Muscle of leg (tissue), 11 donors: Measurements from ENCODE around the gene PTPRT. TPM values are rescaled to one million over a fixed set of nuclear protein-coding genes. Genes with fewer than 3 reads are reported as not detected.
A peak's percentile ranks its signal among the peaks of the same experiment; 100 is the strongest.

Experiments used
- DNase-seq: peaks from one replicate; pipeline ENCODE4 v3.0.0; 2013
- H3K27ac ChIP-seq: one replicate; pipeline ENCODE4 v1.5.1; 2013; ENCODE audit warnings: mild to moderate bottlenecking, low read length, control low read depth
- H3K27me3 ChIP-seq: one replicate; pipeline ENCODE4 v1.6.1; 2013; ENCODE audit warnings: low read length; ENCODE audit not compliant: control insufficient read depth, insufficient read depth
- H3K36me3 ChIP-seq: one replicate; pipeline ENCODE4 v1.6.1; 2013; ENCODE audit warnings: low read length; ENCODE audit not compliant: control insufficient read depth, insufficient read depth
- H3K4me1 ChIP-seq: one replicate; pipeline ENCODE4 v1.6.1; 2013; ENCODE audit warnings: low read length; ENCODE audit not compliant: control insufficient read depth, insufficient read depth
- H3K4me3 ChIP-seq: one replicate; pipeline ENCODE4 v1.5.1; 2013; ENCODE audit warnings: low read length, control low read depth
- H3K9me3 ChIP-seq: replicated peaks from 2 replicates; pipeline ENCODE4 v1.6.1; 2013; ENCODE audit warnings: low read depth, low read length; ENCODE audit not compliant: control insufficient read depth
- WGBS: methylation state at CpG from one replicate; pipeline ENCODE4 v1.1.5; 2013; ENCODE audit warnings: missing lambda C conversion rate; ENCODE audit not compliant: insufficient coverage; 5-methylcytosine and 5-hydroxymethylcytosine counted together
- polyA plus RNA-seq, 8 donors: library from polyadenylated mRNA; unstranded; fragments of 120-200 nt; gene quantifications; one replicate each; pipeline versions ENCODE4 v1.2.1 to v1.2.3, GENCODE V29; 2013; ENCODE audit warnings: inconsistent platforms in 1 of 8, low replicate concordance in 1 of 8; ENCODE audit not compliant: insufficient read length in 8 of 8, insufficient read depth in 1 of 8
- total RNA-seq: library from RNA; stranded (reverse); fragments of 120-200 nt; gene quantifications from one replicate; pipeline ENCODE4 v1.2.4, GENCODE V29; 2013

The PTPRT gene
- total and polyA plus RNA-seq, 9 donors, result 0.10 to 0.94 (median 0.51) TPM

- DNase-seq, result no peak
- H3K4me3 ChIP-seq, result no peak overlapping the region
- H3K27ac ChIP-seq, result no peak overlapping the region
- H3K27me3 ChIP-seq, result no peaks in the 10 kb centered on the region
- H3K4me1 ChIP-seq, result no peaks in the 10 kb centered on the region
- WGBS, result no CpG with 5 or more reads among the region's 2 CpGs
- H3K36me3 ChIP-seq, result no peaks in the 10 kb centered on the region
- H3K9me3 ChIP-seq, result no peaks in the 10 kb centered on the region
These were observed 728.4 kb downstream of the PTPRT start for GRCh38 chr20:42461291-42461690.

GRCh38 chr20:42447270-42447669 lies 742.4 kb downstream of the PTPRT start:
- WGBS, result no CpG with 5 or more reads among the region's 2 CpGs
- no peaks in the 10 kb centered on the region for H3K9me3 ChIP-seq
- DNase-seq, result no peak
- no peaks in the 10 kb centered on the region for H3K36me3 ChIP-seq
- no peaks in the 10 kb centered on the region for H3K27me3 ChIP-seq
- H3K4me1 ChIP-seq, result peaks cover 6% of the 10 kb centered on the region
- H3K27ac ChIP-seq, result no peak overlapping the region
- H3K4me3 ChIP-seq, result no peak overlapping the region

- peak; percentile 28 for DNase-seq
- no peak overlapping the region for H3K4me3 ChIP-seq
- peaks cover 17% of the 10 kb centered on the region for H3K4me1 ChIP-seq
- no peaks in the 10 kb centered on the region for H3K9me3 ChIP-seq
- H3K27ac ChIP-seq, result no peak overlapping the region
- H3K27me3 ChIP-seq, result no peaks in the 10 kb centered on the region
- WGBS, result 73% methylated on average over 2 of the region's 3 CpGs
- H3K36me3 ChIP-seq, result no peaks in the 10 kb centered on the region
These were observed 744.9 kb downstream of the PTPRT start for GRCh38 chr20:42444799-42445198.

GRCh38 chr20:42443200-42443599 lies 746.5 kb downstream of the PTPRT start:
- no peak overlapping the region for H3K4me3 ChIP-seq
- H3K36me3 ChIP-seq, result no peaks in the 10 kb centered on the region
- H3K9me3 ChIP-seq, result no peaks in the 10 kb centered on the region
- no peak overlapping the region for H3K27ac ChIP-seq
- WGBS, result 62% methylated on average over 2 of the region's 4 CpGs
- H3K4me1 ChIP-seq, result peaks cover 17% of the 10 kb centered on the region
- no peaks in the 10 kb centered on the region for H3K27me3 ChIP-seq
- DNase-seq, result no peak

- Histone ChIP-seq H3K27ac (no peak overlapping the region), H3K27me3 (no peaks in the 10 kb centered on the region), H3K4me3 (no peak overlapping the region), H3K4me1 (peaks cover 20% of the 10 kb centered on the region), H3K36me3 (no peaks in the 10 kb centered on the region), H3K9me3 (no peaks in the 10 kb centered on the region)
- no CpG with 5 or more reads among the region's 6 CpGs for WGBS
- DNase-seq, result peak; percentile 86
These were observed 747.0 kb downstream of the PTPRT start for GRCh38 chr20:42442716-42443115.

- H3K27ac ChIP-seq, result no peak overlapping the region
- H3K9me3 ChIP-seq, result no peaks in the 10 kb centered on the region
- 23% methylated on average over 4 of the region's 6 CpGs for WGBS
- H3K27me3 ChIP-seq, result no peaks in the 10 kb centered on the region
- peaks cover 22% of the 10 kb centered on the region for H3K4me1 ChIP-seq
- H3K36me3 ChIP-seq, result no peaks in the 10 kb centered on the region
- DNase-seq, result peak; percentile 63
- no peak overlapping the region for H3K4me3 ChIP-seq
These were observed 747.8 kb downstream of the PTPRT start for GRCh38 chr20:42441864-42442331.

- Histone ChIP-seq H3K4me3 (no peak overlapping the region), H3K9me3 (no peaks in the 10 kb centered on the region), H3K4me1 (peaks cover 22% of the 10 kb centered on the region), H3K27me3 (no peaks in the 10 kb centered on the region), H3K36me3 (no peaks in the 10 kb centered on the region), H3K27ac (no peak overlapping the region)
- 66% methylated on average over 9 of the region's 11 CpGs for WGBS
- DNase-seq, result peak; percentile 24
These were observed 748.4 kb downstream of the PTPRT start for GRCh38 chr20:42441196-42441863.

GRCh38 chr20:42435230-42435629 lies 754.5 kb downstream of the PTPRT start:
- no peak for DNase-seq
- WGBS, result 40% methylated on average over 1 of the region's 1 CpG
- Histone ChIP-seq H3K9me3 (no peaks in the 10 kb centered on the region), H3K27ac (no peak overlapping the region), H3K36me3 (no peaks in the 10 kb centered on the region), H3K27me3 (no peaks in the 10 kb centered on the region), H3K4me3 (no peak overlapping the region), H3K4me1 (peaks cover 16% of the 10 kb centered on the region)

- 3% methylated on average over 3 of the region's 6 CpGs for WGBS
- peak; percentile 75 for DNase-seq
These were observed 757.0 kb downstream of the PTPRT start for GRCh38 chr20:42432496-42433334.

GRCh38 chr20:42430598-42430997 lies 759.1 kb downstream of the PTPRT start:
- DNase-seq, result peak; percentile 8
- H3K4me1 ChIP-seq, result peaks cover 14% of the 10 kb centered on the region
- H3K27ac ChIP-seq, result no peak overlapping the region
- no peaks in the 10 kb centered on the region for H3K36me3 ChIP-seq
- no peaks in the 10 kb centered on the region for H3K27me3 ChIP-seq
- H3K4me3 ChIP-seq, result no peak overlapping the region
- H3K9me3 ChIP-seq, result no peaks in the 10 kb centered on the region
- 83% methylated on average over 1 of the region's 2 CpGs for WGBS

More at GRCh38 chr20:42432496-42433334, 757.0 kb downstream of the PTPRT start:
- Histone ChIP-seq H3K4me3 (no peak overlapping the region), H3K36me3 (no peaks in the 10 kb centered on the region), H3K9me3 (no peaks in the 10 kb centered on the region), H3K27ac (peak overlapping the region; percentile 17), H3K27me3 (no peaks in the 10 kb centered on the region), H3K4me1 (peaks cover 16% of the 10 kb centered on the region)
